T-helper 17 cell (primary cell): Measurements from ENCODE around the gene ZCCHC2. TPM values are rescaled to one million over a fixed set of nuclear protein-coding genes. Genes with fewer than 3 reads are reported as not detected.

ENCODE experiments used
- ATAC-seq: fragments of 150-1000 bp; cut with Tn5 transposase; 2 replicates; pipeline ENCODE4 v1.10.0; 2021; ENCODE audit warnings: mild to moderate bottlenecking, moderate library complexity
- DNase-seq, 3 donors: peaks; one replicate each; pipeline versions ENCODE4 v3.0.0 to v3.0.0-alpha.2; 2020 to 2021
- H3K9me3 ChIP-seq: one replicate; pipeline ENCODE4 v1.7.0; 2013; ENCODE audit warnings: low read length, mild to moderate bottlenecking; ENCODE audit not compliant: control insufficient read depth, poor library complexity, severe bottlenecking
- H3K27ac Mint-ChIP-seq: one replicate; pipeline ENCODE4 v1.8.0; 2022; ENCODE audit warnings: mild to moderate bottlenecking, moderate library complexity, mixed read lengths
- H3K27me3 Mint-ChIP-seq: one replicate; pipeline ENCODE4 v1.8.0; 2022; ENCODE audit warnings: mixed read lengths
- H3K36me3 Mint-ChIP-seq: one replicate; pipeline ENCODE4 v1.8.0; 2022; ENCODE audit warnings: low read depth, mixed read lengths
- H3K4me1 Mint-ChIP-seq: one replicate; pipeline ENCODE4 v1.8.0; 2022; ENCODE audit warnings: mild to moderate bottlenecking, mixed read lengths
- H3K4me3 Mint-ChIP-seq: one replicate; pipeline ENCODE4 v1.8.0; 2022; ENCODE audit warnings: mild to moderate bottlenecking, moderate library complexity, mixed read lengths
- total RNA-seq, 4 donors: library from RNA in 2 of 4; stranded (reverse) in 2 of 4; gene quantifications; one replicate each; pipeline ENCODE4 v1.2.3 and lab custom pipeline; 2022 to 2026

ZCCHC2 gene
- total RNA-seq, 2 donors from 2014 or later: 69.3 to 71.5 TPM

DNA sequence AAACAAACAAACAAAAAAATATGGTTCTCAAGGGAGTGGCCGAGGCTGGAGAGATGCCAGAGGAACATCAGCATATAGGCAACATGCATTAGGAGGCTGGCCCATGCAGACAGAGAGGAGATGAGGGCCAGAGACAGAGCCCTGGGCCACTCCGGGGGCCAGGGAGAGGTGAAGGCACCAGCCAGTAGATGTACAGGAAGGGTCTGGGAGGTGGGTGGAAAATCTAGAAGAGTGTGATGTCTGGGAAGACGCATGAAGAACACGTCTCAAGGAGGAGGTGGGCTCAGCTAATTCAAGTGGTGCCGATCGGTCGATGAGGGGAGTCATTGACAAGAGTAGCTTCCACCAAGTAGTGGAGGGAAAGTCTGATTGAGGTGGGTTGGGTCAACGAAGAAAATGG, 79.9 kb downstream of the ZCCHC2 start:
- no peak for DNase-seq
- Mint-ChIP-seq H3K4me1 (peaks cover 7% of the 10 kb centered on the region), H3K36me3 (peaks cover 3% of the 10 kb centered on the region), H3K4me3 (no peak overlapping the region), H3K27me3 (peaks cover 74% of the 10 kb centered on the region), H3K27ac (no peak overlapping the region)
- ATAC-seq: no peak
- no peaks in the 10 kb centered on the region for H3K9me3 ChIP-seq

DNA sequence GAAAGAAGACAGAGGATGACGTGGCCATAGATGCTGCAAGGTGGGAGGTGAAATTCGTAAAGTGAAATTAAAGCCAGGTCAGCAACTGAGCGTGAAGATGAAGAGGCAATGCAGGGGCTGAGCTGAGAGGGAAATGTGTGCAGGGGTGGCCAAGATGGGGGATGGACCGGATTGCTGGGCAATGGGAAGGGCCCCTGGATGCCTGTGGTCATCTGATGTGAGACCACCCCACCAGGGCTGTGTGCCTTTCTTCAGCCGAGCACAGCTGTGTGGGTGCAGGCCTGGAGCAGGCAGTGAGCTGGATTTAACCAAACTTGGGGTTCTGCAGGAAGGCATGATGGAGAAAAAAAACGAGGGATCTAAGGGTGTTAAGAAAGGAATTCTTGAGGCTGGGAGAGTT, 80.4 kb downstream of the ZCCHC2 start:
- H3K27me3 Mint-ChIP-seq: peaks cover 69% of the 10 kb centered on the region
- H3K9me3 ChIP-seq: no peaks in the 10 kb centered on the region
- peaks cover 3% of the 10 kb centered on the region for H3K36me3 Mint-ChIP-seq
- no peak for ATAC-seq
- no peak overlapping the region for H3K4me3 Mint-ChIP-seq
- peaks cover 7% of the 10 kb centered on the region for H3K4me1 Mint-ChIP-seq
- DNase-seq: no peak
- no peak overlapping the region for H3K27ac Mint-ChIP-seq

DNA sequence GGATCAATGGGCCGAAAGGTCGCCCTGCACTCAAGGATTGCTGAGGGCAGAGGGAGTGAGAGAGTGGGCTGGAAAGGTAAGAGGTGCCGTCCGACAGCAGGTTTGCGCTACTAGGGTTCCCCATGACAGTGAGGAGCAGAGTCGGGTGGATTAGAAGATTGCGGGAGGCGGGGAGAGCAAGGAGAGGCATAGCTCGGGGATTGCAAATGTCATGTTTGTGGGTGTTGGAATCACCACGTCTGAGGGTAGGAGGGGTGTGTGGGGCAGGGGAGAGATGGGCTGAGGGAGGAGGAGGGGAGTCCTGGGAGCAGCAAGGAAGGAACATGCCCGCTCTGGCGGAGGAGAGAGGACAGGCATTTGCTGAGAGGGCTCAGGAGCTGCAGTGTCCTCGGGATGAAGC, 81.2 kb downstream of the ZCCHC2 start:
- Mint-ChIP-seq H3K4me1 (peaks cover 7% of the 10 kb centered on the region), H3K36me3 (no peaks in the 10 kb centered on the region), H3K4me3 (no peak overlapping the region), H3K27me3 (peaks cover 61% of the 10 kb centered on the region), H3K27ac (no peak overlapping the region)
- no peaks in the 10 kb centered on the region for H3K9me3 ChIP-seq
- ATAC-seq: no peak
- DNase-seq: no peak

DNA sequence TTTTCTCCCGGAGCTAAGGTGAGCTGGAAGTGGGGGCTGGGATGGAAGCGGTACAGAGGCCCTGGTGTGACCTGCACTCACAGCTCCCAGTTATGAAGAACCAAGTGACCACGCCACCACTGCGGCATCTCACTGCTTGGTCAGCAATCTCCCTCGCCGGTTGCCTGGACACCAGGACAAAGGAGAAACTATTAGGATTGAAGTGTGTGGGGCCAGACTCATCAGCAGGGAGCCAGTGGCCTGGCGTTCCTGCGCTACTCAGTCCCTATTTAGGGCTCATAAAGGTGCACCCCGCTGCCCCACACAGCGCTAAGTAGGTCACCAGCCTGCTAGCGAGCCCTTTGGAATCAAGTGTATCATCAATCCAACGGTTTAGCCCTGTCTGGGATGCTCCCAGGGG, 82.9 kb downstream of the ZCCHC2 start:
- H3K4me1 Mint-ChIP-seq: peaks cover 9% of the 10 kb centered on the region
- no peak for ATAC-seq
- H3K4me3 Mint-ChIP-seq: no peak overlapping the region
- H3K27ac Mint-ChIP-seq: no peak overlapping the region
- H3K36me3 Mint-ChIP-seq: peaks cover 3% of the 10 kb centered on the region
- peaks cover 49% of the 10 kb centered on the region for H3K27me3 Mint-ChIP-seq
- no peak for DNase-seq
- H3K9me3 ChIP-seq: no peaks in the 10 kb centered on the region

DNA sequence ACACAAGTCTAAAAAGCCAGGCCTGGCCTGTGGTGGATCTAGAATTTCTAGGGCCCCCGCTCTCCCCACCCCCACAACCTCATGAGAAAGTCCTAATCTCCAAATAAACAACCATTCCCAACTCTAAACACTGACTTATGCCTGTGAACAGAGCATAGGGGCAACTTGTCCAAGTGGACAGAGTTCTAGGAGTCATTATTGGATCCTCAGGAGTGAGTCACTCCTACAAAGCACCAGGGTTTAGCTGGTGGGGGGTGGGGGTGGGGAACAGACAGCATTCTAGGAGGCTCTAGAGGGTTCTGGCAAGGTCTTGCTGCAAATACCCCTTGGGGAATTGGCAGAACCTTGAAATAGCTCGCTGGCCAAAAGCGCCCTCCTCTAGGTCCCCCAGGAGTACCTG, 83.3 kb downstream of the ZCCHC2 start:
- peaks cover 12% of the 10 kb centered on the region for H3K4me1 Mint-ChIP-seq
- peaks cover 49% of the 10 kb centered on the region for H3K27me3 Mint-ChIP-seq
- no peak for DNase-seq
- H3K9me3 ChIP-seq: no peaks in the 10 kb centered on the region
- H3K36me3 Mint-ChIP-seq: peaks cover 3% of the 10 kb centered on the region
- no peak overlapping the region for H3K4me3 Mint-ChIP-seq
- no peak overlapping the region for H3K27ac Mint-ChIP-seq
- ATAC-seq: no peak

DNA sequence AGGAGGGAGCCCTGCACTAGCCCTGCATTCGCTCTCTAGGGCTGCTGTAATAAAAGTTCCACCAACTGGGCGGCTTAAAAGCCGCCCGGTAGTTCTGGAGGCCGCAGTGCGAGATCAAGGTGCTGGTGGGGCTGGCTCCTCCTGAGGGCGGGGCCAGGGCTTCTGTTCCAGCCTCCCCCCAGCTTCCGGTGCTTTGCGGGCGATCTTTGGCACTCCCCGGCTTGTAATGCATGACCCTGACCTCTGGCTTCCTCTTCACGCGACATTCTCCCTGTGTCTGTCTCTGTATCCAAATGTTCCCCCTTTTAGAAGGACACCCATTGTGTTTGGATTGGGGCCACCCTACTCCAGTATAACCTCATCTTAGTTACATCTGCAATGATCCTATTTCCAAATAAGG, 84.5 kb downstream of the ZCCHC2 start:
- Mint-ChIP-seq H3K4me1 (peaks cover 12% of the 10 kb centered on the region), H3K36me3 (peaks cover 3% of the 10 kb centered on the region), H3K27me3 (peaks cover 42% of the 10 kb centered on the region), H3K4me3 (no peak overlapping the region), H3K27ac (no peak overlapping the region)
- DNase-seq: no peak
- H3K9me3 ChIP-seq: no peaks in the 10 kb centered on the region
- ATAC-seq: no peak

DNA sequence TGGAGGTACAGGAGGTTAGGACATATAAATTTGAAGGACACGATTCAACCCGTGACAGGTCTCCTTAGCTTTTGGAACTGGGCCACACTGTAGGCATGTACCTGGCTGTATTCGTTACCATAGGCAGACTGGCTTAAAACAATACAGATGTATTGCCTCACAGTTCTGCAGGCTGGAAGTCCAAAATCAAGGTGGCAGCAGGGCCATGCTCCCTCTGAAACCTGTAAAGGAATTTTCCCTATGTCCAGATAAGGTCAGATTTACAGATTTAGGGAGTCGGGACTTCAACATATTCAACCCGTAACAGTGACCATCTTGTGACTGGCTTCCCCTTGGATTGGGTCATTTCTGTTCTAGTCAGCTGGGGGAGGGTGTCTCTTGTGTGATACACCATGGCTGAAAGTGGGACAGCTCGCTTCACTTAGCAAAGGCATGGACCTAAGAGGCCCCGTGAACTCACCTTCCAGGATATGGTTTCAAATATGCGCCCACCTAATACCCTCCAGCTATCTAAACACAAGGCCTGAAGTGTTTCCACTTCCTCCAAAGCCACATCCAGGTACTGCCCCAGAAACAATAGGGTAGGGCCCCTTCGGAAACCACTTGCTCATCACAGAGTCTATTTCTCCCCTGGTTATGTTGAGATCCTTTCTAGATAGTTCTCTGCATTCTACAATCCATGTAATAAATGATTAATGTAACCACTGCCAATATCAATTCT, 85.0 kb downstream of the ZCCHC2 start:
- Mint-ChIP-seq H3K4me1 (peaks cover 10% of the 10 kb centered on the region), H3K27ac (no peak overlapping the region), H3K4me3 (no peak overlapping the region), H3K27me3 (peaks cover 42% of the 10 kb centered on the region), H3K36me3 (peaks cover 3% of the 10 kb centered on the region)
- DNase-seq: no peak
- no peak for ATAC-seq
- H3K9me3 ChIP-seq: no peaks in the 10 kb centered on the region

DNA sequence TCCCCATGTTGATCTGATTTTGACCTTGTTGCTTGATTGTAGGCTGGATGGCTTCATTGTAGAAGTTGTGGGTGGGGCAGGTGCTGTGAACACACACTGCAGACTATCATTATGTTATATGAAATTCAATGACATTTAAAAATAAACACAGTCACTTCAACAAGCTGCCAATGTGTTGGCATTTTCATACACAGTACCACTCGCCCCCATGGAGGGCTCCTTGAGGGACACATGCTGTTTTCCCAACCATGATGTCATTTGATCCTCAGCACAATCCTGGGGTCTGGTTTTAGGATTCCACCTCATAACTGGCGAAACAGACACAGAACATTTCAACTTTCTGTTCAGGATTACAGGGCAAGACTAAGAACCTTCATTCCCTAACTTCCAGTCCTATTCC, 86.9 kb downstream of the ZCCHC2 start:
- Mint-ChIP-seq H3K36me3 (peaks cover 3% of the 10 kb centered on the region), H3K27me3 (peaks cover 38% of the 10 kb centered on the region), H3K4me3 (no peak overlapping the region), H3K4me1 (peaks cover 10% of the 10 kb centered on the region), H3K27ac (no peak overlapping the region)
- ATAC-seq (no peak), DNase-seq (no peak)
- no peaks in the 10 kb centered on the region for H3K9me3 ChIP-seq

DNA sequence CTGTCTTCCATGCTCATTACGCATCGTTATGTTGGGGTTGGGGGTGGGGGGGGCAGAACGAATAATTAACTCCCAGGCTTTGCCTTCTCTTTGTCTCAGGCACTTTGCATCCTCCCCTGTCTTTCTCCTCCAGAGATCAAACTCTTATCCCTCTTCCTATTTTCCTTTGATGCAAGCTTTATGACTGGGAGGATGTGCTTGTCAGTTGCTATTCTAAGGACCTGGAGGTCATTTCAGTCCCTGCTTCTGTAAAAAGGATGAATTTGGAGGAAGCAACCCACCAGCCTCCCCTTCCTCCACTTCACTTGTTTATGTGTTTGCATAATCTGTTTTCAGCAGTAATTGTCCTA, 87.5 kb downstream of the ZCCHC2 start:
- peaks cover 43% of the 10 kb centered on the region for H3K27me3 Mint-ChIP-seq
- no peak for ATAC-seq
- peaks cover 10% of the 10 kb centered on the region for H3K4me1 Mint-ChIP-seq

DNA sequence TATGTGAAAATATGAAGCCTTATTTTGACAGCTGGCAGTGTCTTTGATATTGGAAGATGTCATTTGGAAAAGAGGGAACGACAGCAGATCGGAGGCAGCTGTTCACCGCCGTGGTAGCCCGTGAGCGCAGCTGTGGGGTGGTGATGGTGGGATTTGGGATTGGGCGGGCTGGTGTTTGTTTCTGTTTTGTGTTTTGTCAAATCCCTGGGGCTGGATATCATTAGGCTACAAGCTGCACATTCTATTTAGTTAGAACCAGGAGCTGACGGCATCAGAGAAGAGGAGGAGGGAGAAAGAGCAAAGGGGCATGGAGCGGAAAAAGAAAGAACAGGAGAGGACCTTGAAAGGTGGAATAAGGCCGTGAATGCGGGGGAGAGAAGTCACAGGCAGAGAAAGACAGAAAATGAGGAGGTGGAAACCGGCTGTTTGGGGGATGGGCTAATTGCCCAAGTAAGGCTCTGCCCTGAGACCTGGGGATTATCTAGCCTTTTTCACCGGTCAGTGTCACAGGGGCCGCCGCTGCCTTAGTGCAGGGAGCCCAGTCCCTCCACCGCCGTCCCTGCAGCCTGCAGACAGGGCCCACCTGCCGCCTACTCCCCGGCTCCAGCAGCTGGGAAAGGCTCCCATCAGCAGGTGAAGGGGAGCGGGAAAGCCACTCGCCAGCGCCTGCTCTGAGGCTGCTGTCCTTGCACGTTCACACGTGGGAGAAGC, 88.0 kb downstream of the ZCCHC2 start:
- H3K9me3 ChIP-seq: no peaks in the 10 kb centered on the region
- peaks cover 3% of the 10 kb centered on the region for H3K36me3 Mint-ChIP-seq
- ATAC-seq (no peak), DNase-seq (no peak)
- H3K4me1 Mint-ChIP-seq: peaks cover 10% of the 10 kb centered on the region
- peaks cover 43% of the 10 kb centered on the region for H3K27me3 Mint-ChIP-seq
- H3K27ac Mint-ChIP-seq: no peak overlapping the region
- no peak overlapping the region for H3K4me3 Mint-ChIP-seq

More for the DNA sequence above, 87.5 kb downstream of the ZCCHC2 start:
- H3K36me3 Mint-ChIP-seq: peaks cover 3% of the 10 kb centered on the region
- H3K27ac Mint-ChIP-seq: no peak overlapping the region
- no peaks in the 10 kb centered on the region for H3K9me3 ChIP-seq
- DNase-seq: no peak
- H3K4me3 Mint-ChIP-seq: peak overlapping the region; percentile 31

DNA sequence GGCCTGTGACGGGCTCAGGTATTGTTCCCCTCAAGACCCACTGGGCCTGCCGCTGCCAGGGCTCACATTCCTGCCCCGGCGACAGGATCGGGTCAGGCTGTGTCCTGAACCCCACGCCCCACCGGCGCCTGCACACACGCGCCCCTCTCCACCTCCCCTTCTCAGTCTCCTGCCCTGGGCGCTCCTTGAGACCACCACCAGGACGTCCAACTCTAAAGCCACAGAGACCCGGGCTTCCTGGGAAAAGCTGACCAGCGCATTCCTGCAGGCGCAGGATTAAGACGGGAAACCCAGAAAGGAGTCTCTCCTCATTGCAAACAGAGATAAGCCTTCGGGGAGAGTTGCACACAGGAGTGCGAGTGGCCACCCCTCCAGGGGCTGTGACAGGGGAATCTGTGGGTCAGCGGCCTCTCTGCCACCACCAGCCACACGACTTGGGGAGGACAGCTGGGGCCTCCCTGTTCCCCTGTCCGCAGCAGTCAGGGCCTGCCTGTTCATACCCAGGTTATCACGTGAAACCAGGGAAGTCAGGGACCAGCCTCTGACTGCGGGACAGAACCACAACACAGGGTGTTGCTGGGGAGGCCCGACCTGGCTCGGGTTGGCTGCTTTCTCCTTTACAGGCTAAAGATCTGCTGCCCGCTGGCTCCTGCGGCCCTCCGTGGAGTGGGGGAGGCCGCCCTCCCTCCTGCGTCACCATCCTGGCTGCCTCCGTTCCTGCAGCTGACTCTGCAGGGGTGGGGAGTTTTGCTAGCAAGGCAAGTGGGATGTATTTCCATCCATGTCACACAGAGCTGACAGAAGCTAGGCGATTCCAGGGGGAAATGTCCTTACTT, 88.8 kb downstream of the ZCCHC2 start:
- H3K9me3 ChIP-seq: no peaks in the 10 kb centered on the region
- no peak for ATAC-seq
- Mint-ChIP-seq H3K4me3 (no peak overlapping the region), H3K27ac (no peak overlapping the region), H3K4me1 (peaks cover 10% of the 10 kb centered on the region), H3K27me3 (peaks cover 51% of the 10 kb centered on the region), H3K36me3 (peaks cover 3% of the 10 kb centered on the region)
- DNase-seq: no peak

DNA sequence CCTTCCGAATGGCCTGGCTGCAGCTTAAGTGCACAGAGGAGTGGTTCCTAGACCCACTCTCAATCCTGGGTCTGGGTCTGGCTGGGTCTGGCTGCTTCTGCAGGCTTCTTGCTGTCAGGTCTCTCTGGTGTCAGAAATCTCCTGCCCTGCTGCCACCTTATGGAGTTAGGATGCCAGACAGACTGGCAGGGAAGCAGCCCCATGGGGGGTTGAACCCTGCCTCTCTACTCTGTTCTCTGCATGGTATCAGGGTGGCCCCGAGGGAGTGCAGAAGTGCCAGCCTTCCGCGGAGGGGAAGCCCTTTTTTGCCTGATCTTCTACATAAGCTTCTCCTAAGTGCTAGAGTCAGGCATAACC, 89.4 kb downstream of the ZCCHC2 start:
- peaks cover 3% of the 10 kb centered on the region for H3K36me3 Mint-ChIP-seq
- H3K27me3 Mint-ChIP-seq: peaks cover 54% of the 10 kb centered on the region
- H3K4me3 Mint-ChIP-seq: no peak overlapping the region
- H3K27ac Mint-ChIP-seq: no peak overlapping the region
- no peaks in the 10 kb centered on the region for H3K9me3 ChIP-seq
- ATAC-seq (no peak), DNase-seq (no peak)
- H3K4me1 Mint-ChIP-seq: peaks cover 10% of the 10 kb centered on the region

DNA sequence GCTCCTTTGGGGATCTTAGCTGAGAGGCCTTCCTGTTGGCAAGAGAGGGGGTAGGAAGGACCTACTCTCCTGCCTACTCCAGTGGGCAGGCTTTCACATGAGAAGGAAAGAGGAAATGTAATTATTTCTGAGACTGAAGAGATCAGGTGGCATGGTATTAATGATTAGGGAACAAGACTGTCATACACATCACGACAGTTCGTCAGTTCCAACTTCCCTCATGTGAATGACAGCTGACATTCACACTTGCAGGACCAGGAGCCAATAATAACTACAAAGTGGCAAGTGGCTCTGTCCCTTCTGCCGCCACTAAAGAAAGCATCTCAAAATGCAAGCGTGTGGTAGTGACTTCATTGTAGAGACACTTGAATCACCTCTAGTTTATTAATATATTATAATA, 90.0 kb downstream of the ZCCHC2 start:
- no peaks in the 10 kb centered on the region for H3K9me3 ChIP-seq
- Mint-ChIP-seq H3K4me3 (no peak overlapping the region), H3K4me1 (peaks cover 10% of the 10 kb centered on the region), H3K27me3 (peaks cover 58% of the 10 kb centered on the region), H3K27ac (no peak overlapping the region), H3K36me3 (peaks cover 3% of the 10 kb centered on the region)
- DNase-seq: no peak
- no peak for ATAC-seq
